ENCODE results near the gene ZFHX3. TPM values are rescaled to one million over a fixed set of nuclear protein-coding genes. Genes with fewer than 3 reads are reported as not detected.

ZFHX3 gene
- total and polyA plus RNA-seq, 2 of the 8 experiments (the other 6 are each of a cell fraction or from before 2014, with no cell fraction given): 0.08 to 0.99 TPM

- no peak overlapping the region for H2BK120ac ChIP-seq (replicated peaks; ENCODE audit: low read depth, low read length)
- peaks cover 8% of the 10 kb centered on the region for H3K23me2 ChIP-seq (ENCODE audit: low read depth, low read length)
- no peak overlapping the region for H3K14ac ChIP-seq (ENCODE audit: insufficient read length)
- no peak overlapping the region for H4K5ac ChIP-seq (ENCODE audit: insufficient read length, low read depth, low read length)
- peak overlapping the region; percentile 64 to 69 for H3K4me2 ChIP-seq (ENCODE audit: insufficient read depth in 1 of 2, low read depth in 2 of 2, low read length in 2 of 2)
- H3K9ac ChIP-seq (replicated peaks in 1 of 4; ENCODE audit: extremely low read depth in 1 of 4, low read depth in 3 of 4, low read length in 3 of 4): no peak overlapping the region
- ChIA-PET CTCF (ENCODE audit: partially characterized antibody) (no interaction called here), POLR2A (ENCODE audit: partially characterized antibody) (no interaction called here)
- peaks cover 12 to 24% of the 10 kb centered on the region in 2 experiments for H4K20me1 ChIP-seq (replicated peaks in 1 of 2; ENCODE audit: control insufficient read depth in 1 of 2, insufficient read depth in 2 of 2, low read length in 2 of 2)
- peak overlapping the region; percentile 25 for H4K91ac ChIP-seq (replicated peaks; ENCODE audit: insufficient read length, low read length)
- FAIRE-seq: no peak
- TF ChIP-seq EZH2 (IDR thresholded peaks at IDR 0.05; ENCODE audit: low read depth, low read length, severe bottlenecking): peak; percentile 92
- TF ChIP-seq CHD2 (IDR thresholded peaks at IDR 0.05; ENCODE audit: low read length): no peak
- 0 out of 2 replicates have a peak, but pooled peaks have one; percentile 17 for TF ChIP-seq RBBP5 (IDR thresholded peaks at IDR 0.05; ENCODE audit: borderline replicate concordance, low read depth, low read length)
- peaks cover 72 to 93% (median 86%) of the 10 kb centered on the region in 4 experiments for H3K27me3 ChIP-seq (replicated peaks in 1 of 4; ENCODE audit: control insufficient read depth in 3 of 4, extremely low read depth in 1 of 4, insufficient read depth in 3 of 4, low read length in 3 of 4)
- H2AFZ ChIP-seq (ENCODE audit: low read length): no peak overlapping the region
- H2BK15ac ChIP-seq (ENCODE audit: low read length): no peak overlapping the region
- 0 out of 2 replicates have a peak, but pooled peaks cover 2% of the 10 kb centered on the region for H3K79me1 ChIP-seq (ENCODE audit: low read depth, low read length)
- H3K23ac ChIP-seq (ENCODE audit: insufficient read length): no peak overlapping the region
- H3K27ac ChIP-seq (ENCODE audit: low read depth, low read length): no peak overlapping the region
- no peak overlapping the region for H3K56ac ChIP-seq (replicated peaks; ENCODE audit: insufficient read length, low read depth, low read length)
- H2BK5ac ChIP-seq (ENCODE audit: low read depth, low read length): no peak overlapping the region
- peak in 1 of 2 experiments; percentile 80 for DNase-seq (ENCODE audit: low read depth in 1 of 2, low spot score in 2 of 2)
- no peaks in the 10 kb centered on the region for H3K79me2 ChIP-seq (ENCODE audit: control insufficient read depth in 1 of 2, insufficient read depth in 2 of 2, low read length in 2 of 2)
- peaks cover 11 to 49% (median 29%) of the 10 kb centered on the region in 4 experiments for H3K4me1 ChIP-seq (replicated peaks in 1 of 4; ENCODE audit: control insufficient read depth in 3 of 4, insufficient read depth in 4 of 4, low read length in 3 of 4)
- 3% methylated on average over 31 of the region's 49 CpGs; no CpG with 5 or more reads in 1 of the 2 experiments for WGBS, 2 experiments (ENCODE audit: extremely low coverage in 1 of 2, insufficient coverage in 1 of 2, insufficient read length in 1 of 2, insufficient replicate concordance in 2 of 2, low coverage in 1 of 2, low lambda C conversion rate in 2 of 2, missing lambda C conversion rate in 1 of 2)
- H3K18ac ChIP-seq (ENCODE audit: extremely low read depth, low read length): no peak overlapping the region; the same call in 1 of the 2 replicates
- H2BK20ac ChIP-seq (ENCODE audit: low read length): no peak overlapping the region; the same call in 1 of the 2 replicates
- H3K4ac ChIP-seq (replicated peaks; ENCODE audit: insufficient read length, low read depth, low read length): no peak overlapping the region
- H2AK5ac ChIP-seq (ENCODE audit: low read depth, low read length): no peak overlapping the region
- peak overlapping the region; percentile 50; the same call in 1 of the 2 replicates for H2BK12ac ChIP-seq (ENCODE audit: low read depth, low read length)
- H3K36me3 ChIP-seq (ENCODE audit: control insufficient read depth in 2 of 4, insufficient read depth in 4 of 4, low read length in 3 of 4): no peaks in the 10 kb centered on the region
- peak overlapping the region; percentile 79 for H4K8ac ChIP-seq (ENCODE audit: extremely low read depth, insufficient read depth, low read length)
- peak overlapping the region; percentile 8 to 55 (median 20); a peak in 5 of 8 replicates for H3K4me3 ChIP-seq (ENCODE audit: extremely low read depth in 1 of 4, insufficient read depth in 2 of 4, low read depth in 3 of 4, low read length in 4 of 4)
- H3K9me3 ChIP-seq (ENCODE audit: insufficient read depth in 2 of 2, low read depth in 1 of 2, low read length in 1 of 2): no peaks in the 10 kb centered on the region
These were observed 18.5 kb upstream of the ZFHX3 start for GRCh38 chr16:73066331-73066926.
